ENCODE results near the gene FNDC1.
A peak's percentile ranks its signal among the peaks of the same experiment; 100 is the strongest.

Gene FNDC1

DNA sequence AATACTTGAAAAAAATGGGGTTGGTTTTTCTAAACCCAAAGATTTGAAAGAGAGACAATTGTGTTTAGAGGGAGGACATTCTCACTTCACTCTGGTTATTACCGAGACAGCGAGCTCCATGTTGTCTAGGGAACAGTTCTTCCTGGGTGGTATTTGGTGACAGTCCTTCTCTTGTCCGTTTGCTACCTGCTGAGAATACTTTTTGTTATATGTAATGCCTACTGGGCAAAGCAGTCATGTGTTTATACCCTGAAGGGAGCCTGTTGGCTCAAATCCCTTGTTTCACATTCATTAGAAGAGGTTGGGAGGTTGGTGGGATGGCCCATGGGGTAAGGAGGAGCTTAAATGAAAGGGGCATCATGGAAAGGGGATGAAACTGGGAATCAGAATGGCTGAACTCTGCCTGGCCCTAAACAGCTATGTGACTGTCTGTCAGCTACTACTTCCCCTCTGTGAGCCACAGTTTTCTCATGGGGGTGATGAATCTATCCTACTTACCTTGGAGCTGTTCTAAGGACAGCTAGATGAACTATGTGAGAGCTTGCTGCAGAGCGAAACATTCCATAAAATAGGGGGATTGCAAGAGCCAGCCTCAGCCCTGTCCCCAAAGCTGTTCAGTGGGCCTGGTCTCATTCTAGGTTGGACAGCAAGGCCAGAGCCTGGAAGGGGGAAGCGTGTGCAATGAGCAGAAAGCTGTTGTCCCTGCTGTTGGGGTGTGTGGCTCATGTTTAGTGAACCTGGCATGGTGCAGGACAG lies 43.5 kb downstream of the FNDC1 start:
- DNase-seq (ENCODE audit: low spot score), result no peak

DNA sequence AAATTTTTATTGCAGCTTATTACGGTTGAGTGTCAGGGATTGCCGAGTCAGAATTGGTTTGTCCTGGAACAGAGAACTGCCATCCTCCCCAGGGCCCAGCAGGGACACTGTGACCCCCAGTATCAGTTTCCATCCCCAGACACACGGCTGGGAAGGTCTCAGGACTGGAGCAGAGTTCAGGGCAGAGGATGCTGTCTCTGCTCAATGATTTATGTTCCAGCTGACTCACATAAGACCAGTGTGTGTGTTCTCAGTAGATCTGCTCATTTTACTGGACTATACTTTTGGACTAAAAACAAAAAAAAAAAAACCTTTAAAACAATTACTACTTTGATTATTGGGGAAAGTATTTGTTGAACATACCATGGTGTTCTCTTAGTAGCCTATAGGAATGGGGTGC lies 44.2 kb downstream of the FNDC1 start:
- DNase-seq (ENCODE audit: low spot score), result no peak

DNA sequence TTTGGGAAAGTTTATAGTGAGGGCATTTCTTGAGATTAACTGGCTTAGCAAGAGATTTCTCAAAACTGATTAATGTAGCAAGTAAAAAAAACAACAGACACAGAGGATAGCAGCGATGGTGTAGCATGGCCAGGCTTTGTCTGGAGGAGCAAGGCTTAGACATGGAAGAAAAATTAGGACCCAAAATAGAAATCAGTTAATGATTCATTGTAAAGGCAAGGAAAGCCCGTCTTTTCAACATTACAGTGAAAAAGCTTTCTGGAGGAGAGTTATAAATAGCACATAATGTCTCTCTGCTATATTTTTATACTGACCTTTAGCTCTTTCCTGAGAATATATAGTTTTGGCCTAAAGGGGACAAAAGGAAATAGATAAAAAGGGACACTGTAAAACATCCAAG lies 45.1 kb downstream of the FNDC1 start:
- DNase-seq (ENCODE audit: low spot score), result no peak

DNA sequence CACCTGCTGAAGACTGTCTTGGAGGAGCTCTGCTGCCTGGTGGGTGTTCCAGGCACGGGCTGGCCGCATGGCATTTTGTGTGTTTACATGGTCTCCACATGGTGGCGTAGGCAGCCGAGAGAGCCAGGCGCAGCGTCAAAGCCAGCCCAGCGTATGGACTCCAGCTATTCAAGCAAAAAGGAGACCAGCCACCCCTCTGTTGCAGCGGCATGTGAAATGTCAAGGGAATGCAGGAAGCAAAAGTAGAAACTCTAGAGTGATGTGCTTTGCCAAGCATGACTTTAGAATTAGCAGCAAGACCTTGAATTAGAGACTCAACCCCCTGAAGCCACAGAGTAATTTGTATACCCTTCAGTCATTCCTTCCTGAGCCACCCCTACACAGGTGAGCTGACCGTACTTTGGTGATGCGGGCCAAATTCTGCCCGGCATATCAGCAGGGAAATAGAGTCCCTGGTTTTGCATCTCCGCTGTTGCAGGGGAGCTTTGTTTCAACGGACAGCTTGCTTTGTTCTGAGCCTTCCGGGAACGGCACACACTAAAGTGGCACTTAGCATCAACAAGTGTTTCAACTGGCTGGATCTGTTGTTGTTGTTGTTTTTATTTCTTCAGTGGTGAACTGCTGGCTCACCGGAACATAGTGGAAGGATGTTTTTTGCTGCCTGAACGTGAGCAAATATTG lies 48.5 kb downstream of the FNDC1 start:
- peak; percentile 59 for DNase-seq (ENCODE audit: low spot score)

DNA sequence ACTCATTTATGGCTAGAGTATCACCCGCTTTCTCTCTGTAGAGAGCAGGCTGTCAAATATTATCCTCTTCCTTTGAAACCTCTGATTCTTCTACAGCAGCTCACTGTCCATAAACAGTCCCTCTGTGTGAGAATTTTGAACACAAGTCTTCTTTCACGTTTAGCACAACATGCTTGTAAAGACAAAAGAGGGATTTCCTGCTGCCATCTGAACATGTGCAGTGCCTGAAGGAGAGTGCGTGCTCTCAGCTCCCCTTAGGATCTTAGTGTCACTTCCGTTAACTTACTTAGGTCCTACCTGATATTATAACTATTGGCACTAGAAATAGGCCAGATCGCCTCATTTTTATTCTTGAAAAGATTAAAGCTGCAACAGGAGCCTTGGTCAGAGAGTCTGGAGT lies 50.9 kb downstream of the FNDC1 start:
- no peak for DNase-seq (ENCODE audit: low spot score)

DNA sequence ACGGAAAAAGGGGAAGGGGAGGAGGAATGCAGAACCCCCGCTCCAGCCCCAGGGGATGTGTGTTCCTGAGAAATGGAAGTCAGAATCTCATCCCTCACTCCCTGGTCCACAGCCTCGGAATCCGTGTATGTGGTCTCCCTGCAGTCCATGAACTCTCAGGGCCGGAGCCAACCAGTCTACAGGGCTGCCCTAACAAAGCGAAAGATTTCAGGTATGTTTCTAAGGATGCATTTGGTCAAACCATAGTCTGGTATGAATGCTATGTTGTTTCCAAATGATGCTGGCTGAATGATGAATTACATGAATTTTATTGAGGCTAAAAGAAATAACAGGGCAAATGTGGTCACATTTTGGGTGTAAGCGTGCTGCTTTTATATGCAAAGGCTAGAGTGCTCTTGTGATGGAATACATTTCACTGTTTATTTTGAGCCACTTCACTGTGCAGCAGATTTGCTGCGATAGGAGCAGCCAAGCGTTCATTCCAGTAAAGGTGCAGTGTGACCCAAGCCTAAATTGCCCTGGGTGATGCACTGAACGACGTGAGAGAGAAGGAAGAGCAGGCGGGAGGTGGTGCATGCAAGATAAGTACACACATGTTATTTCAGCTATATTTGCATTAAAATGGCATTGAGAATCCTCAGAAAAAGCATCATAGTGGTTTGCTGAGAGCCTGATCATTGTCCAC lies 52.4 kb downstream of the FNDC1 start:
- DNase-seq (ENCODE audit: low spot score), result no peak

DNA sequence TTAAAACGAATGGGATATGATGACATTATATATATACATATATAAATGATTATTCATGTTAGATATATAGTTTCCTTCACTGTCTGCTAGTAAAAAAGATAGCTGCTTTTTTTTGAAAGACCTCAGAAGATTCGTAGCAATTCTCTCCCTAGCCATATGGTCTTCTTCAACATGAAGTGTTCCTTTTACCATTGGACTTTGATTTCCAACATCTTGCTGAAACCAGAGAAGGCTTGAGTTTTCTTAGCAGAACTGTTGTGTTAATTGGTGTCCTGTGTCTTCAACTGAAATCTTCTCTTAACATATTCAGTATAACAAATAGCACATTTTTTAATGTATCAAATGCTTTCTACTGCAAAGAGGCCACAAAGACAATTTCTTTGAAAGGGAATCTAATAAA lies 55.3 kb downstream of the FNDC1 start:
- DNase-seq (ENCODE audit: low spot score), result no peak

DNA sequence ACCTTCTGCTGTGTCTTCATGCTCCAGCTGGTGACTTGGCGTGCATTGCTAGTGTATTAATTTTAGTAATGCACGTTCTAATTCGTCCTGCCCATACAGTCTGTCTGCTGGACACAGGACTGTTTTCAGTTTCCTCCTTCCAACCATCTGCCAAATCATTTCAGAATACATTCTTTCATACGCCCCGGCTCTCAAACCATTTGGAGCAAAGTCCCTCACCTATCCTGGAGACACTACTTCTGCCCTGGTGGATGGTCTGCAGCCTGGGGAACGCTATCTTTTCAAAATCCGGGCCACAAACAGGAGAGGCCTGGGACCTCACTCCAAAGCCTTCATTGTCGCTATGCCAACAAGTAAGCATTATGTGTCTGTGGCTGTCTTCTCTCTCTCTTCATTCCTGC lies 60.5 kb downstream of the FNDC1 start:
- no peak for DNase-seq (ENCODE audit: low spot score)

DNA sequence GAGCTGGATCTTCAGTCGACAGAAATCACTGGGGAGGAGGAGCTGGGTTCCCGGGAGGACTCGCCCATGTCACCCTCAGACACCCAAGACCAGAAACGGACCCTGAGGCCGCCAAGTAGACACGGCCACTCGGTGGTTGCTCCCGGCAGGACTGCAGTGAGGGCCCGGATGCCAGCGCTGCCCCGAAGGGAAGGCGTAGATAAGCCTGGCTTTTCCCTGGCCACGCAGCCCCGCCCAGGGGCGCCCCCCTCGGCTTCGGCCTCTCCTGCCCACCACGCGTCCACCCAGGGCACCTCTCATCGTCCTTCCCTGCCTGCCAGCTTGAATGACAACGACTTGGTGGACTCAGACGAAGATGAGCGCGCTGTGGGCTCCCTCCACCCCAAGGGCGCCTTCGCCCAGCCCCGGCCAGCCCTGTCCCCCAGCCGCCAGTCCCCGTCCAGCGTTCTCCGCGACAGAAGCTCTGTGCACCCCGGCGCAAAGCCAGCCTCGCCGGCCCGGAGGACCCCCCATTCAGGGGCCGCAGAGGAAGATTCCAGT lies 63.0 kb downstream of the FNDC1 start:
- no peak for DNase-seq (ENCODE audit: low spot score)

DNA sequence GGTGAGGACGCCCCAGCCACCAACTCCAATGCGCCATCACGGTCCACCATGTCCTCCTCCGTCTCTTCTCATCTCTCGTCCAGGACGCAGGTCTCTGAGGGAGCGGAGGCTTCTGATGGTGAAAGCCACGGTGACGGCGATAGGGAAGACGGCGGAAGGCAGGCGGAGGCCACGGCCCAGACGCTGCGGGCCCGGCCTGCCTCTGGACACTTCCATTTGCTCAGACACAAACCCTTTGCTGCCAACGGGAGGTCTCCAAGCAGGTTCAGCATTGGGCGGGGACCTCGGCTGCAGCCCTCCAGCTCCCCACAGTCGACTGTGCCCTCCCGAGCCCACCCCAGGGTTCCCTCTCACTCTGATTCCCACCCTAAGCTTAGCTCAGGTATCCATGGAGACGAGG lies 63.6 kb downstream of the FNDC1 start:
- DNase-seq (ENCODE audit: low spot score), result no peak

DNA sequence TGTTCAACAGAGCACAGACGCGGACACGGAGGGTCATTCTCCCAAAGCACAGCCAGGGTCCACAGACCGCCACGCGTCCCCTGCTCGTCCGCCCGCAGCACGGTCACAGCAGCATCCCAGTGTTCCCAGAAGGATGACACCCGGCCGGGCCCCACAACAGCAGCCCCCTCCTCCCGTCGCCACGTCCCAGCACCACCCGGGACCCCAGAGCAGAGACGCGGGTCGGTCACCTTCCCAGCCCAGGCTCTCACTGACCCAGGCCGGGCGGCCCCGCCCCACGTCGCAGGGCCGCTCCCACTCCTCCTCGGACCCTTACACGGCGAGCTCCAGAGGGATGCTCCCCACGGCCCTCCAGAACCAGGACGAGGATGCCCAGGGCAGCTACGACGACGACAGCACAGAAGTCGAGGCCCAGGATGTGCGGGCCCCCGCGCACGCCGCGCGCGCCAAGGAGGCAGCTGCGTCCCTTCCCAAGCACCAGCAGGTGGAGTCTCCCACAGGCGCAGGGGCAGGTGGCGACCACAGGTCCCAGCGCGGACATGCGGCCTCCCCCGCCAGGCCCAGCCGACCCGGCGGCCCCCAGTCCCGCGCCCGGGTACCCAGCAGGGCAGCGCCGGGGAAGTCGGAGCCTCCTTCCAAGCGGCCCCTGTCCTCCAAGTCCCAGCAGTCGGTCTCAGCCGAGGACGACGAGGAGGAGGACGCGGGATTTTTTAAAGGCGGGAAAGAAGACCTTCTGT lies 64.3 kb downstream of the FNDC1 start:
- no peak for DNase-seq (ENCODE audit: low spot score)

DNA sequence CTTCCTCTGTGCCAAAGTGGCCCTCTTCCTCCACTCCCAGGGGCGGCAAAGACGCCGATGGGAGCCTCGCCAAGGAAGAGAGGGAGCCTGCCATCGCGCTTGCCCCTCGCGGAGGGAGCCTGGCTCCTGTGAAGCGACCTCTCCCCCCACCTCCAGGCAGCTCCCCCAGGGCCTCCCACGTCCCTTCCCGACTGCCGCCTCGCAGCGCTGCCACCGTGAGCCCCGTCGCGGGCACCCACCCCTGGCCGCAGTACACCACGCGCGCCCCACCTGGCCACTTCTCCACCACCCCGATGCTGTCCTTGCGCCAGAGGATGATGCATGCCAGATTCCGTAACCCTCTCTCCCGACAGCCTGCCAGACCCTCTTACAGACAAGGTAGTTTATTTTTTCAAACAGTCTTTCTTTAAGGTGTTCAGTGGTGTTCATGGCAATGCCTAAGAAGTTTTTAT lies 64.9 kb downstream of the FNDC1 start:
- DNase-seq (ENCODE audit: low spot score), result no peak

DNA sequence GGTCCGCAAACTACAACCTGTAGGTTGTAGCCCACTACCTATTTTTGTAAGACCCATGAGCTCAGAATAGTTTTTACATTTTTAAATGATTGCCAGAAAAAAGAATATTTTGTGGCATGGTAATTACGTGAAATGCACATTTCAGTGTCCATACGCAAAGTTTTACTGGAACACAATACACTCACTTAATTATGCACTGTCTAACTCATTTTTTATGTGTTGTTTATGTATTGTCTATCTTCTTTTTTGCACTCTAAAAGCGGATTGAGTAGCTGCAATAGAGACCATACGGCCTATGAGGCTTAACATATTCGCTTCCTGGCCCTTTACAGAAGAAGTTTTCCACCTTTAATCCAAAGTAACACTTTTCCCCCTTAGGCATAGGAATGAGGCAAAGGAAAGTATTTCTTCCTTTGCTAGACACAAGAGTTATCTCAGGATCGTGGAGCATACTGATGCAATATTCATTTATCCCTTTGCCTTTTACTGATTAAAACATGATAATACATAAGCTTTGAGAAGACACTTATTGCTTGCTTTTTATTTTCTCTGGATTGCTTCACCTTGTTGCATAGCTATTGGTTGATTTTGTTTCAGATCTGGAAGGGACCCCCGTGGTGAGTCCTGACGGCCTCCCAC lies 69.8 kb downstream of the FNDC1 start:
- DNase-seq (ENCODE audit: low spot score), result no peak

DNA sequence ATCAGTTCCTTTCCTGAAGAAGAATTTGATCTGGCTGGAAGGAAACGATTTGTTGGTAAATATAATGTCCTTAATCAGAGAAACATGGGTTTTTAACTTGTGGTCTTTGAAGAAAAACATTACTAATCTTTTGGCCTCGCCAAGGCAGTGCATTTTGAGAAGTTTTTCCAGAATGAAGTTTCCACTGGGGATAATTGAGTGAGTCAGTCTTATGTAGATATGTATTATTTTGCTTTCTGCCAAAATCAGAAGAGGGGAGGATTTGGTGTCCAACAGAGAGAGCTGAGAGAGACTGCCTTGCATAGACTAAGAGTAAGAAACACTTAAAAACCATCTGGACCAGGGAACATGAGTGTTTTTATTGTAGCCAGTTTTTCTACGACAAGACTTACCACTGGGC lies 79.9 kb downstream of the FNDC1 start:
- DNase-seq (ENCODE audit: low spot score), result no peak

DNA sequence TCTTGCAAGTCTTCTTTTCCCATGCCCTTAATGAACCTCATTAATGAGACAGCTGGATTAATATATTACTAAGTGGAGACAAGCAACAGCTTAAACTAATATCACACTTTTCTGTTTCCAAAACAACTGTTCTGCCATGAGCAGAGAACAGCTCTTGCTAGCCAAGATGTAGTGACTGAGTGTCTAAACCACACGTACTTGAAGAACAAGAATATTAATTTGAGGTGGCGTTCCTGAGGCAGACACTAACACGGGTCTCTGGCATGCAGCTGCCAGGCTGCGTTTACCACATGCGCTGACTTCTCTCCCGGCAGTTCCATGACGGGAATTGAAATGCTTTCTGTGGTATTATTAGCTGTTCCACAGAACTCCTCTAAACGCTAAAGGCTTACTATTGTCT lies 80.6 kb downstream of the FNDC1 start:
- no peak for DNase-seq (ENCODE audit: low spot score)

DNA sequence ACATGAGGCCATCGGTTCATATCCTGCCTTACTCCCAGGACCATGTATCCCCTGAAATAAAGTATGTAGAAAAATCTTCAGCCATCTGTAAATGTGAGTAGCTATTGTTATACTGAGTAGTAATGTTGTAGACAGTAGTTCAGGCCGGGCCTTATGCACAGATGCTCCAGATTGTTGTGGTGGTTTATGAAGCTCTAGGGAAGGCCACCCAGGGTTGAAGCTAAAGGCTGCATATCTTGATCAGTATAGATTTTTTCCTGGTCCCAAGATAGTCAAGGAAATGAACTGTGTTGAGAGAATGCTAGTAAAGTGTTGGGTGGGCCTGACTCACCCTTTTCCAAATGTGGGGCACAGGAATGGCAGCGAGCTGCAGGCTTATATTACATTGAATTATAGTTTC lies 81.4 kb downstream of the FNDC1 start:
- no peak for DNase-seq (ENCODE audit: low spot score)

DNA sequence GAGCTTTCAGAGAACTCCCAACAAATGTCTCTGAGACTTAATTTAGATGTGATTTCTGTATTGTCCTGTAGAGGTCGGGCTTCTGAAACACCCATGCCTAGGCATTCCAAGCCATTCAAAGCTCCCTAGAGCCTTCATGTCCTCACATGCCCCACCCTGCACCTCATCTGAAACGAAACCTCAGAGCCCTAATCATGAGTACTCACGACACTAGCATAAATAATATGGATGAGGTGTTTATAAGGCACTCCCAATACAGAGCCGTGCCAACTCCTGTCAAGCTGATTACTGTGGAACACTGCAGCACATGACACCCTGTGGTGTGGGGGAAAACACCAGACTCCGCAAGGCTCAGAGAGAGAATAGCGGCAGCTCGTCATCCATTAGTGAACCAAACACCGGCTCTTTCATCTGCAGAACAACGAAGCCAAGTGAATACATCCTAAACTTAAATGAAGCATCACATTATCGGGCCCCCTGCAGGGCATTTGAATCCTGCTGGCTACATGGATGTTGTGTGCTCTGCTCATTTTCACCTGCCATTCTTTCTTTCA lies 83.8 kb downstream of the FNDC1 start:
- peak; percentile 54 for DNase-seq (ENCODE audit: low spot score)

DNA sequence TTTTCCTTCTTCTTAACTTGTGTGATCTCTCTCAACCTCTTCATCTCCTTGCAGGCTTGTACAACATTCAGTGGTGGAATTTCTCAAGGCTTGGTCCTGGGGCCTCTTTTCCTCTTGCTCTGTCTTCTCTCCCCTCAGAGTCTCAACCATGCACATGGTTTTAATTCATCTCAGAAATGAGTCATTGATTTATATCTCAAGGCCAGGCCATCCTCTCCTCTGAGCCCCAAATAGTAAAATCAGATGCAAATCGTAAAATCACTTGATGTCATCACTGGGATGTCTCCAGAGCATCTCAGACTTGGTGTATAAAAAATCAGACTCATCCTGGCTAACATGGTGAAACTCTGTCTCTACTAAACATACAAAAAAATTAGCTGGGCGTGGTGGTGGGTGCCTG lies 85.0 kb downstream of the FNDC1 start:
- no peak for DNase-seq (ENCODE audit: low spot score)

DNA sequence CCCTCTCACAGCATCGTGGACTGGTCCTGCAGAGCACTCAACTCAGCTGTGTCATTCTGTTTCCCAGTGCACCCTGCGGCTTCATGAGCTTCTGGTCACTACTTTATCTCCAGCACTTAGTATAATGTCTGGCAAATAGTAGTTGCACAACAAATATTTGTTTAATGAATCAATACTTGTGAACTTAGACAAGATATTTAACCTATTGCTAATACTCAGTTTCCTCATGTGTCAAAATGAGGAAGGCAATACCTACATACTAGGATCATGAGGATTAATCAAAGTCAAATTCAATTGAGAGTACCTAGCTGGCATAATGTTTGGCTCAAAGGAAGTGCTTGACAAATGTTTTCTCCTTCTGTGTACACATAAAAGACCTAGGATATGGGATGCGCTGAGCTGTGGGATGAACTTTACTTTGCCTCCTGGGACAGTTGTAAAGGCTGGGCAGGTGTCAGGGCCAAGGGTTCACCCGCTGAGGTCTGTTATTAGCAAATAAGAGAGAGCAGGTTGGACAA lies 86.3 kb downstream of the FNDC1 start:
- DNase-seq (ENCODE audit: low spot score), result no peak

DNA sequence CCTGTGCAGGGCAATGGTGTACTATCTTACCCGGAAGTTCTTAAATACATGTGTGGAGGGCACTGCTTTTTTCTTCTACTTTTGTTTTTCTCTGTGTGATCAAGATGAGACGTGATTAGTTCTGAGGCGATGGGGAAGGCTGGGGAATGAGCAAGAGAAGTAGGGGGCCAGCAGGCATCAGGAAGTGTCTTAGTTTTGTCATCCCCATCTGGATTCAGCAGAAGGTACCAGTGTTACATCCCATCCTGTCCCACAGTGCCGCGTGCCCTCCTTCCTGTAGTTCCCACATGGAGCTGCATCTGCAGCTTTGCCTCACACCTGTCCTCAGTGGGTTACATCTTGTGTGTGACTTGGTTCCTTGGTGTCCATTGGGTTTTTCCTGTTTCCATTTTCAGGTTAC lies 86.9 kb downstream of the FNDC1 start:
- DNase-seq (ENCODE audit: low spot score), result no peak

DNA sequence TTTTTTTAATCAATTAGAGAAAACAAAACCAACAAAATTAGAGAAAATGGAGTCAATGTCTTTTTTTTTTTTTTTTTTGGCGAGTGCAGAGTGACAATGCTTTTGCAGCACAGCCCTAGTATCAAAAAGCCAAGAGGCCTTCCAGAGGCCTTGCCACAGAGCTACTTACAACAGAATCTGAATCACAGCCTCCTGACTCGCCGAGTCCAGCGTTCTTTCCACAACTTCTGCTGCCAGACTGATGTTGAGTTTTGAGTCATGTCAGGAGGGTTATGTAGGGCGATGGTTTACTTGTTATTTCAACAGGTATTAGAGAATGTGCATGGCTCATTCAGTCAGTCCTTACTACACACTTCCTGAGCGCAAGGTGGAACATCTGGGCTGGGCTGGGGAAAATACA lies 88.6 kb downstream of the FNDC1 start:
- DNase-seq (ENCODE audit: low spot score), result no peak
